ENCODE data around the gene RDX.

- TF ChIP-seq CTCF (IDR thresholded peaks at IDR 0.05 in 4 of 5, conservative IDR thresholded peaks at IDR 0.05 in 1 of 5): no peak
- no peak for TF ChIP-seq POLR2A (IDR thresholded peaks at IDR 0.05)
These were observed 137.9 kb downstream of the RDX start for GRCh38 chr11:110158317-110159200.
